KG1 (cell line): ENCODE data around the gene ZSCAN5A.
A peak's percentile ranks its signal among the peaks of the same experiment; 100 is the strongest.
"Not testable (repeated sequence)": the region's sequence is repeated elsewhere in the genome, so short reads cannot be mapped to it uniquely, and the experiment has no call there.

Experiments
- DNase-seq: peaks from one replicate; lab custom pipeline; 2025; lab: John Stamatoyannopoulos, UW

Gene ZSCAN5A, protein sequence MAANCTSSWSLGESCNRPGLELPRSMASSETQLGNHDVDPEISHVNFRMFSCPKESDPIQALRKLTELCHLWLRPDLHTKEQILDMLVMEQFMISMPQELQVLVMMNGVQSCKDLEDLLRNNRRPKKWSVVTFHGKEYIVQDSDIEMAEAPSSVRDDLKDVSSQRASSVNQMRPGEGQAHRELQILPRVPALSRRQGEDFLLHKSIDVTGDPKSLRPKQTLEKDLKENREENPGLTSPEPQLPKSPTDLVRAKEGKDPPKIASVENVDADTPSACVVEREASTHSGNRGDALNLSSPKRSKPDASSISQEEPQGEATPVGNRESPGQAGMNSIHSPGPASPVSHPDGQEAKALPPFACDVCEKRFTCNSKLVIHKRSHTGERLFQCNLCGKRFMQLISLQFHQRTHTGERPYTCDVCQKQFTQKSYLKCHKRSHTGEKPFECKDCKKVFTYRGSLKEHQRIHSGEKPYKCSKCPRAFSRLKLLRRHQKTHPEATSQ

GRCh38 chr19:56314381-56315076, at the start of gene ZSCAN5A:
Gene ZSCAN5A, minus strand, starts transcription at chr19:56314839. Its CDS starts 89,793 bp downstream, at chr19:56225046.
- peak; percentile 98 for DNase-seq

- DNase-seq: no peak
Observed at GRCh38 chr19:56360841-56361240, 46.2 kb upstream of the ZSCAN5A start.

DNA sequence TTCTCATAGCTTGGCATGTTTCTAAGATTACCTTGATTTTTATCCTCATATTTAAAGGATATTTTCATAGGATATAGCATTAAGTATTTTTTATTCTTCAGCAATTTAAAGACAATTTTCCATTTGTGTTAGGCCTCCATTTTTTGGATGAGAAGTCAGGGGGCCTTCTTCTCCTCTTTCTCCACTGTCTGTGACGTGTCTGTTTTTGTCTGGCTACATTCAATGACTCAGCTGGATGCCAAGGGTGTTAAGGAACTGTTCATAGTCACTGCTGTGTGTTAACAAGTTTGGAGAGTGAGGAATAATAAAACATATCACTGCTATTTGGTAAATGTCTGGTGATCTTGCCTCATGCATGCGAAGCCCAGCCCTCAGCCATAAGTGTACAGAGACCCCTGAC, 42.3 kb upstream of the ZSCAN5A start:
- no peak for DNase-seq

- no peak for DNase-seq
Observed at GRCh38 chr19:56355517-56355916, 40.9 kb upstream of the ZSCAN5A start.

DNA sequence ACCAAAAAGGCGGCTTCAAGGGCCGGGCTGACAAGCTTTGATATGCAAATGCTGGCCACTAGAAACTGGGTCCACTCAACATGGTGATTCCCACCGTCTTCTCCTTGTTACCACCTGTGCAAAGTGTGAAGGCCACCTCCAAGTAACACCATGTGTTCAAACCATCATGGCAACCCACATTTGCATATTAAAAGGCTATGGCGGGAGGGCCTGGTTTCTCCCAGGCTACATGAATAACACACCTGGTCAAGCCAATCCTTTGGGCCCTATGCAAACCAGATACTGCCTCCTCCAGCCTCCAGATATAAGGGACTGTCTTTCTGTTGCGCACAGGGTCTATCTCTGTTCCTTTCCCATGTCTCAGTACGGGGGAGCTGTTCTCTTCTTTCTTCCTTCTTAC, 36.6 kb upstream of the ZSCAN5A start:
- no peak for DNase-seq

- peak; percentile 62 for DNase-seq
Observed at GRCh38 chr19:56350416-56351045, 35.9 kb upstream of the ZSCAN5A start.

- DNase-seq: peak; percentile 9
Observed at GRCh38 chr19:56348289-56348877, 33.7 kb upstream of the ZSCAN5A start.

- no peak for DNase-seq
Observed at GRCh38 chr19:56347163-56347778, 32.6 kb upstream of the ZSCAN5A start.

DNA sequence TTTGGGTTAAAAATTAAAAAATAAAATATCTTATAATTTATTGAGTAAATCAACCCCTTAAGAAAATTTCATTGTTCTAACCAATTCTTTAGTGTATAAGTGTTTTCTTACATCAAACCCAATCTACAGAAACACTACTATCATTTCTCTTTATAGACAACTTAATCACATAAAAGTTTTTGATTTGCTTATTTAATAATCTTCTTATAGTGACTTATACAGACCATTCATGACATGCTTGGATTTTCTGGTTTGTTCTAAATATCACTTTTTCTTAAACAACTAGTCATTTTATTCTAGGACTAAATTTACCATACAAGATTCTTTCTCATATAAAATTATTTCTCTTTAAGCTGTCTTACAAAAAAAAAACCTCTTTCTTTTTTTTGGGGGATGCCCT, 27.3 kb upstream of the ZSCAN5A start:
- no peak for DNase-seq

DNA sequence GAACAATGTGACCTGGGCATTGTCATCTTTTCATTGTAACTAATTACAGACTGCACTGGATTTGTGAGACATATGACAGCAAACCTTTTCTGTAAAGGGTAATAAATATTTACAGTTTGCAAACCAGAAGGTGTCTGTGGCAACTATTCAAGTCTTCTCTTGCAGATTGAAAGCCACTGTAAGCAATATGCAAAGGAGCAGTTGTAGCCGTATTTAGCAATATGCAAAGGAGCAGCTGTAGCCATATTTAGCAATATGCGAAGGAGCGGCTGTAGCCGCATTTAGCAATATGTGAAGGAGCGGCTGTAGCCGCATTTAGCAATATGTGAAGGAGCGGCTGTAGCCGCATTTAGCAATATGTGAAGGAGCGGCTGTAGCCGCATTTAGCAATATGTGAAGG, 24.4 kb upstream of the ZSCAN5A start:
- not testable (repeated sequence) for DNase-seq

GRCh38 chr19:56337077-56337476, 22.4 kb upstream of the ZSCAN5A start:
- DNase-seq: not testable (repeated sequence)

DNA sequence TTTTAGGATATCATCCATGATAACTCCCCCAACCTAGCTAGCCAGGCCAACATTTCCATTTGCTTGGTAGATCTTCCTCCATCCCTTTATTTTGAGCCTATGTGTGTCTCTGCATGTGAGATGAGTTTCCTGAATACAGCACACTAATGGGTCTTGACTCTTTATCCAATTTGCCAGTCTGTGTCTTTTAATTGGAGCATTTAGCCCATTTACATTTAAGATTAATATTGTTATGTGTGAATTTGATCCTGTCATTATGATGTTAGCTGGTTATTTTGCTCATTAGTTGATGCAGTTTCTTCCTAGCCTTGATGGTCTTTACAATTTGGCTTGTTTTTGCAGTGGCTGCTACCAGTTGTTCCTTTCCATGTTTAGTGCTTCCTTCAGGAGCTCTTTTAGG, 20.7 kb upstream of the ZSCAN5A start:
- DNase-seq: not testable (repeated sequence)

- peak; percentile 46 for DNase-seq
Observed at GRCh38 chr19:56333506-56333905, 18.9 kb upstream of the ZSCAN5A start.

GRCh38 chr19:56332695-56333094, 18.1 kb upstream of the ZSCAN5A start:
- DNase-seq: no peak

DNA sequence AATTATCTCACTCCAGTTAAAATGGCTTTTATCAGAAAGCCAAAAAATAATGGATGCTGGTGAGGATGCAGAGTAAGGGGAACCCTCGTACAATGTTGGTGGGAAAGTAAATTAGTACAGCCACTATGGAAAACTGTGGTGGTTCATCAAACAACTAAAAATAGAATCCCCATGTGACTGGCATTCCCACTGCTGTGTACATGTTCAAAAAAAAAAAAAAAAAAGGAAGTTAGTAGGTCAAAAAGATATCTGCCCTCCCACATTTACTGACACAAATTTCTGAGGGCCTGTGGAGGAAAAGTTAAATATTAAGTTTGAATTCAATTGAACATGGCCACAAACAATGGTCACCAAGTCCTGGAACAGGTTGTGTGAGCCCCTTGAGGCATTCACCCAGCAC, 9.8 kb upstream of the ZSCAN5A start:
- no peak for DNase-seq

GRCh38 chr19:56321989-56322440, 7.4 kb upstream of the ZSCAN5A start:
- peak; percentile 50 for DNase-seq

DNA sequence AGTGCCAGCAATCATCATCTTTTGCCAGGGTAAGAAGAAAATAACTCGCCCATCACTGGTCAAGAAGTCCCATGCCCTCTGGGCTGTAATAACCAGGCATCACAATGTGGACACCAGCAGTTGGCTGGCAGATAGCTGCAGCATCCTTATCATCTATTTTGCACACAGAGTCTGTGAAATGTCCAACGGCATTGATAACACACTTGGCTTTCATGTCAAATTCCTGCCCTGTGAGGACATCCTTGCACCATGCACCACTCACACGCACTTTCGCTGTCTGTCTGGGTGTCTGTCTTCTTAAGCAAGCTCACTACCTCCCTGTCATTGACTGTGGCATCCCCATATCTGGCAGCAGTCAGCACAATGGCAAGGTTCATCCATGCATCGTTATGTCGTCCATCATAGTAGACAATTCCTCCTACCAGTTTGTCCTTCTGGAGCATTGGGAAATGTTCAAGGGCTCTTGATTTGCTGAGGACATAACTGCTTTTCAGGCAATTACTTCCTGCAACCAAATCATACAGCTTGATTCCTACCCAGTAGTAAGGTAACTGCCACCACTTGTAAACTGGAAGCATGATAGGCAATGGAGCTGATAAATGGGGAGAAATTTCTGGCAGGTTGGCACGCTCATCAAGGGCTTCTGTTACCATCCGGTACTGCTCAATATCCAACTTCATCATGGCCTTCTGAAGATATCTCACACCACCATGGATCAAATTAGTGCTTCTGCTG, 6.8 kb upstream of the ZSCAN5A start:
- no peak for DNase-seq

DNA sequence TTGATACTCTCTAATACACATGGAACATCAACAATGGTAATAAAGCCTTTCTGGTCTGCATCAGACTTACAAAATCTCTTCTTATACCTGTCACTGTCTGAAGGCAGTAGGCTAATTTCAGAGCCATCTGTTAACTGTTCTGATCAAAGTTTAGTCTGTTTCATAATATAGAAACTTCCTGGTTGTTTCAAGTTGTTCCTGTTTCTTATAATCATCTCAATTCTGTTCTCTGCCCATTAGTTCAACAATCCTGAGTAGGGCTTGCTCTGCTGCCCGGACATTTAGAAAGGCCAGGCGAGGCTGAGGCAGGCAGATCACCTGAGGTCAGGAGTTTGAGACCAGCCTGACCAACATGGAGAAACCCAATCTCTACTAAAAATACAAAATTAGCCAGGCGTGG, 5.4 kb upstream of the ZSCAN5A start:
- DNase-seq: no peak

- DNase-seq: no peak
Observed at GRCh38 chr19:56317749-56318148, 3.1 kb upstream of the ZSCAN5A start.

- DNase-seq: no peak
Observed at GRCh38 chr19:56316728-56317127, 2.1 kb upstream of the ZSCAN5A start.
